Fibroblast of lung (primary cell): ENCODE data around the gene HENMT1.

ENCODE experiments used
- EZH2 ChIP-seq: IDR thresholded peaks from 2 replicates; pipeline ENCODE4 v1.5.1; 2012; ENCODE audit warnings: low read length, control low read depth, mild to moderate bottlenecking; ENCODE audit errors: missing control alignments
- TF ChIP-seq, protein P1 (sequence below), 2 donors: IDR thresholded peaks in 1 of 2; conservative IDR thresholded peaks in 1 of 2; 1 replicate in 1 of 2; 2 replicates in 1 of 2; pipeline ENCODE4 v1.5.1; 2011 to 2012; ENCODE audit warnings: low read length in 2 of 2, control low read depth in 1 of 2, inconsistent platforms in 1 of 2, low read depth in 1 of 2, mild to moderate bottlenecking in 1 of 2

DNA sequence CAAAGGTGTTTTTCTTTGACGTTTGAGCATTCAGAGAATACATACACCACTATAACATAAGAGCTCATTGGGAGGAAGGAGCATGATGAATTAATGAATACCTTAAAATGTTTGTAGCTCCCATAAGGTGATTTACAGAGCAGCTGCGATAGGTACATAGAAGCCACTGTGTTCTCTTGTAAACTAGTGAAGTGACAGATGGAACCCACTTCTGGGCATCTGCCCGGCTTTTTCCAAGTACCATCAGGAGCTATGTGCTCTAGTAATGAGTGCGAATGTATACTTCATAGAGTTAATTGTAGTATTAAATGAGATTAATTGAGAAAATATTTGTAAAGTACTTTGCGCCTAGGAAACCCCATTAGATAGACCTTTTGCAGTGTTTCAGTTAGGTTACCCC, 48.4 kb downstream of the HENMT1 start:
- TF ChIP-seq, protein P1, sequence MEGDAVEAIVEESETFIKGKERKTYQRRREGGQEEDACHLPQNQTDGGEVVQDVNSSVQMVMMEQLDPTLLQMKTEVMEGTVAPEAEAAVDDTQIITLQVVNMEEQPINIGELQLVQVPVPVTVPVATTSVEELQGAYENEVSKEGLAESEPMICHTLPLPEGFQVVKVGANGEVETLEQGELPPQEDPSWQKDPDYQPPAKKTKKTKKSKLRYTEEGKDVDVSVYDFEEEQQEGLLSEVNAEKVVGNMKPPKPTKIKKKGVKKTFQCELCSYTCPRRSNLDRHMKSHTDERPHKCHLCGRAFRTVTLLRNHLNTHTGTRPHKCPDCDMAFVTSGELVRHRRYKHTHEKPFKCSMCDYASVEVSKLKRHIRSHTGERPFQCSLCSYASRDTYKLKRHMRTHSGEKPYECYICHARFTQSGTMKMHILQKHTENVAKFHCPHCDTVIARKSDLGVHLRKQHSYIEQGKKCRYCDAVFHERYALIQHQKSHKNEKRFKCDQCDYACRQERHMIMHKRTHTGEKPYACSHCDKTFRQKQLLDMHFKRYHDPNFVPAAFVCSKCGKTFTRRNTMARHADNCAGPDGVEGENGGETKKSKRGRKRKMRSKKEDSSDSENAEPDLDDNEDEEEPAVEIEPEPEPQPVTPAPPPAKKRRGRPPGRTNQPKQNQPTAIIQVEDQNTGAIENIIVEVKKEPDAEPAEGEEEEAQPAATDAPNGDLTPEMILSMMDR (conservative IDR thresholded peaks at IDR 0.05 in 1 of 2, IDR thresholded peaks at IDR 0.05 in 1 of 2; ENCODE audit: low read depth in 1 of 2, low read length in 2 of 2), result no peak
- no peak for TF ChIP-seq EZH2
